Measurements from ENCODE around the gene GTF2H4. TPM values are rescaled to one million over a fixed set of nuclear protein-coding genes. Genes with fewer than 3 reads are reported as not detected.
"Not testable (repeated sequence)": the region's sequence is repeated elsewhere in the genome, so short reads cannot be mapped to it uniquely, and the experiment has no call there.

The GTF2H4 gene
- 24.0 and 25.8 TPM in 2 replicates for total RNA-seq
- 18.0 and 20.7 TPM in 2 replicates for polyA plus RNA-seq

GRCh38 chr6:30907758-30908591 lies at the start of gene GTF2H4:
GTF2H4 (plus strand) TSS chr6:30908207.
- peak; percentile 98 to 99 for DNase-seq (ENCODE audit: low read depth in 1 of 2, low spot score in 1 of 2)
- Histone ChIP-seq H3K4me3 (peak within 1 kb of the TSS; percentile 98), H3K9me3 (ENCODE audit: low read depth) (no peaks in the 10 kb centered on the region), H3K27me3 (no peaks in the 10 kb centered on the region), H3K36me3 (peaks cover 9% of the 10 kb centered on the region), H3K27ac (no peak within 1 kb of the TSS), H3K4me1 (ENCODE audit: low read depth) (peaks cover 5% of the 10 kb centered on the region)
- no peak for TF ChIP-seq CTCF (IDR thresholded peaks at IDR 0.05; ENCODE audit: low read depth, low read length)

GRCh38 chr6:30859726-30860125 lies 48.3 kb upstream of the GTF2H4 start:
- not testable (repeated sequence) for H3K4me3 ChIP-seq; H3K27me3 ChIP-seq; H3K4me1 ChIP-seq (ENCODE audit: low read depth); DNase-seq (ENCODE audit: low read depth in 1 of 2, low spot score in 1 of 2); H3K36me3 ChIP-seq; H3K27ac ChIP-seq; H3K9me3 ChIP-seq (ENCODE audit: low read depth)

- TF ChIP-seq CTCF (IDR thresholded peaks at IDR 0.05; ENCODE audit: low read depth, low read length): no peak
- H3K27me3 ChIP-seq: no peaks in the 10 kb centered on the region
- DNase-seq (ENCODE audit: low read depth in 1 of 2, low spot score in 1 of 2): no peak
- peaks cover 5% of the 10 kb centered on the region for H3K4me1 ChIP-seq (ENCODE audit: low read depth)
- H3K27ac ChIP-seq: no peak overlapping the region
- H3K9me3 ChIP-seq (ENCODE audit: low read depth): no peaks in the 10 kb centered on the region
- no peaks in the 10 kb centered on the region for H3K36me3 ChIP-seq
- H3K4me3 ChIP-seq: no peak overlapping the region
These were observed 46.6 kb upstream of the GTF2H4 start for GRCh38 chr6:30861257-30862048.

GRCh38 chr6:30862156-30862875 lies 45.7 kb upstream of the GTF2H4 start:
- no peaks in the 10 kb centered on the region for H3K27me3 ChIP-seq
- no peak overlapping the region for H3K4me3 ChIP-seq
- no peaks in the 10 kb centered on the region for H3K36me3 ChIP-seq
- no peak for DNase-seq (ENCODE audit: low read depth in 1 of 2, low spot score in 1 of 2)
- H3K27ac ChIP-seq: no peak overlapping the region
- no peaks in the 10 kb centered on the region for H3K9me3 ChIP-seq (ENCODE audit: low read depth)
- H3K4me1 ChIP-seq (ENCODE audit: low read depth): peaks cover 3% of the 10 kb centered on the region
- no peak for TF ChIP-seq CTCF (IDR thresholded peaks at IDR 0.05; ENCODE audit: low read depth, low read length)

GRCh38 chr6:30864325-30864724 lies 43.7 kb upstream of the GTF2H4 start:
- Histone ChIP-seq H3K4me3 (no peak overlapping the region), H3K36me3 (no peaks in the 10 kb centered on the region), H3K27ac (no peak overlapping the region), H3K4me1 (ENCODE audit: low read depth) (no peaks in the 10 kb centered on the region), H3K27me3 (no peaks in the 10 kb centered on the region), H3K9me3 (ENCODE audit: low read depth) (no peaks in the 10 kb centered on the region)
- no peak for TF ChIP-seq CTCF (IDR thresholded peaks at IDR 0.05; ENCODE audit: low read depth, low read length)
- DNase-seq (ENCODE audit: low read depth in 1 of 2, low spot score in 1 of 2): no peak

- H3K9me3 ChIP-seq (ENCODE audit: low read depth); DNase-seq (ENCODE audit: low read depth in 1 of 2, low spot score in 1 of 2); H3K27ac ChIP-seq: not testable (repeated sequence)
These were observed 38.7 kb upstream of the GTF2H4 start for GRCh38 chr6:30869241-30869749.

More at GRCh38 chr6:30869241-30869749, 38.7 kb upstream of the GTF2H4 start:
- H3K36me3 ChIP-seq; H3K27me3 ChIP-seq; H3K4me1 ChIP-seq (ENCODE audit: low read depth); H3K4me3 ChIP-seq: not testable (repeated sequence)

Measured in cardiac muscle cell (in vitro differentiated cells and primary cell).